MG63 (cell line): ENCODE measurements around the gene DHRS7C. TPM values are rescaled to one million over a fixed set of nuclear protein-coding genes. Genes with fewer than 3 reads are reported as not detected.
"Not testable (repeated sequence)": the region's sequence is repeated elsewhere in the genome, so short reads cannot be mapped to it uniquely, and the experiment has no call there.

Experiments used
- DNase-seq: peaks from one replicate; pipeline ENCODE4 v3.0.0-alpha.2; 2020
- H3K27me3 ChIP-seq: fragments of 250-450 bp; sonication (Bioruptor Pico); 2 replicates; pipeline ENCODE4 v1.5.1; 2020; ENCODE audit warnings: mild to moderate bottlenecking, moderate library complexity
- H3K36me3 ChIP-seq: fragments of 250-450 bp; sonication (Bioruptor Pico); 2 replicates; pipeline ENCODE4 v1.5.1; 2020; ENCODE audit warnings: mild to moderate bottlenecking, moderate library complexity
- H3K4me3 ChIP-seq: fragments of 250-450 bp; sonication (Bioruptor Pico); 2 replicates; pipeline ENCODE4 v1.5.1; 2020; ENCODE audit warnings: mild to moderate bottlenecking, moderate library complexity
- H3K9me3 ChIP-seq: fragments of 250-450 bp; sonication (Bioruptor Pico); 2 replicates; pipeline ENCODE4 v1.5.1; 2020; ENCODE audit warnings: mild to moderate bottlenecking, moderate library complexity
- total RNA-seq: library from RNA; depleted of rRNA; stranded (reverse); fragments of >200 nt; shearing (Covaris generic); gene quantifications from 2 replicates; pipeline ENCODE4 v1.2.3, GENCODE V29; 2014; ENCODE audit warnings: low replicate concordance

Gene DHRS7C
- total RNA-seq, 1 experiment from 2014 or later, result not detected

DNA sequence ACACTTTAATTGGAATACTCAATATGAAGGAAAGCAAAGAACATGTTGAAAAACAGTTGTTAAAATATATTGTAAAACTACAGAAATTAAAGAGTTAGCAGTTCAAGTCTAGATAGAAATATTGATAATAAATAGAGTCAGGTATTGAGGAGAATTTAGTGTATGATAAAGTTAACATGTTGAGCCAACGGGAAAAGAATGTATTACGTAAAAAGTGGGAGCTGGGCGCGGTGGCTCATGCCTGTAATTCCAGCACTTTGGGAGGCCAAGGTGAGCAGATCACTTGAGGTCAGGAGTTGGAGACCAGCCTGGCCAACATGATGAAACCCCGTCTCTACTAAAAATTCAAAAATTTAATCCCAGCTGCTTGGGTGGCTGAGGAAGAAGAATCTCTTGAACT lies 7.9 kb downstream of the DHRS7C start:
- H3K27me3 ChIP-seq, result peaks cover 27% of the 10 kb centered on the region

GRCh38 chr17:9783050-9783449 lies 8.3 kb downstream of the DHRS7C start:
- Histone ChIP-seq H3K27me3 (peaks cover 27% of the 10 kb centered on the region), H3K9me3 (no peaks in the 10 kb centered on the region), H3K36me3 (no peaks in the 10 kb centered on the region), H3K4me3 (no peak overlapping the region)
- DNase-seq, result no peak

More for the DNA sequence above, 7.9 kb downstream of the DHRS7C start:
- not testable (repeated sequence) for H3K4me3 ChIP-seq, H3K36me3 ChIP-seq, H3K9me3 ChIP-seq, DNase-seq

DNA sequence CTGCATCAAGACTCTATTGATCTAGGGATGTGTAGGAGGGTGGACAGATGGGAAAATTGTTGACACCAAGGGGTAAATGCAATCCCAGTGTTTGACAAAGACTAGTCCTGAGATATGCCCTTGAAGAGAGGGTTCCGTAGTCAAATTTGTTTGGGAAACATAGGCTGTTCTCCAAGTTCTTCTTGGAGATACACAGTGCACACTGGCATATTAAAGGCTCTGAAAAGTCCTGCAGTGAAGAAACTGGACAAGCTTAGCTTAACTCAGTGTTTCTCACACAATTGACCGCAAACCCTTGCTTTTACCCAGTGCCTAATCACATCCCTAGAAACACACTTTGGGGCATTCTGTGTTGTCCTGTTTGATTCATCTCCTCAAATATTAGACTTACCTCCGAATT lies 10.8 kb downstream of the DHRS7C start:
- no peaks in the 10 kb centered on the region for H3K9me3 ChIP-seq

DNA sequence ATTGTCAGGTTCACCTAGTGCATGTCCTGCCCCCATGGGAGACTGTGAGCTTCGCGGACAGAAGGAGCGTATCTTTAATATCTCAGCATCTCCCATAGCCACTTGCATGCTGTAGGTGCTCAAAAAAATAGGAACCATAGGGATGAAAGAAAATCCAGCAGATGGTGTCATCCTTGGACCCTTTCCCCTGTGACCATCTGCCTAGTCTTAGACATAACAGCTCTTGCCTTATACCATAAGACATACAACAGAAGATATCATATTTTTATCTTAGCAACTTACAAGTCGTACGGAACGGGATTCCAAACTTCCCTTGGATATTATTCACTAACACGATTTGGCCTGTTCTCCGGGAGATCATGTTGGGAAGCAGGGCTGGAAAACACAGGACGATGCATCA lies 14.5 kb downstream of the DHRS7C start:
- Histone ChIP-seq H3K4me3 (no peak overlapping the region), H3K9me3 (no peaks in the 10 kb centered on the region), H3K36me3 (no peaks in the 10 kb centered on the region), H3K27me3 (peaks cover 16% of the 10 kb centered on the region)
- DNase-seq, result no peak

More for the DNA sequence above, 10.8 kb downstream of the DHRS7C start:
- Histone ChIP-seq H3K4me3 (no peak overlapping the region), H3K27me3 (peaks cover 27% of the 10 kb centered on the region), H3K36me3 (no peaks in the 10 kb centered on the region)
- DNase-seq, result no peak

GRCh38 chr17:9772658-9773057 lies 18.7 kb downstream of the DHRS7C start:
- Histone ChIP-seq H3K4me3 (no peak overlapping the region), H3K36me3 (no peaks in the 10 kb centered on the region), H3K27me3 (no peaks in the 10 kb centered on the region; the same call in 1 of the 2 replicates), H3K9me3 (no peaks in the 10 kb centered on the region)
- DNase-seq, result no peak

DNA sequence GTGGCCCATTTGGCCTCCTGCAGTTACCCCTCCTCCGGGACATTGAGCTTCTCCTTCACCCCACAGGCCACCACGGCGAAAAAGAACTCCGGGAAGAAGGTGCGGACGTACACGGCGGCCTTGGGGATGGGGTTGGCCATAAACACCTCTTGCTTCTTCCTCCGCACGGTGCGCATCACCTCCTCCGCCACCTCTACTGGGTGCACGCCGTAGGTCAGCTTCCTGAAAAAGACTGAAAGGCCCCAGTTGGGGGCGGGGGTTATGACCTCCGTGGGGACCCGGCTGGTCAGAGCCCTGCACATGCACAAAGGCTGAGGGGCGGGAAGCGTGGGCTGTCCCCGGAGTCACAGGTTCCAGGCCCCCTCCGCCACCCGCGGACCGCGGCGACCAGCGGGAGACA lies 19.9 kb downstream of the DHRS7C start:
- DNase-seq, result no peak
- no peak overlapping the region for H3K4me3 ChIP-seq
- no peaks in the 10 kb centered on the region for H3K27me3 ChIP-seq
- no peaks in the 10 kb centered on the region for H3K36me3 ChIP-seq
- H3K9me3 ChIP-seq, result no peaks in the 10 kb centered on the region

- DNase-seq, result no peak
- H3K4me3 ChIP-seq, result no peak overlapping the region
- no peaks in the 10 kb centered on the region for H3K27me3 ChIP-seq
- no peaks in the 10 kb centered on the region for H3K9me3 ChIP-seq
- H3K36me3 ChIP-seq, result no peaks in the 10 kb centered on the region
Measured at GRCh38 chr17:9769036-9769695, 22.2 kb downstream of the DHRS7C start.

DNA sequence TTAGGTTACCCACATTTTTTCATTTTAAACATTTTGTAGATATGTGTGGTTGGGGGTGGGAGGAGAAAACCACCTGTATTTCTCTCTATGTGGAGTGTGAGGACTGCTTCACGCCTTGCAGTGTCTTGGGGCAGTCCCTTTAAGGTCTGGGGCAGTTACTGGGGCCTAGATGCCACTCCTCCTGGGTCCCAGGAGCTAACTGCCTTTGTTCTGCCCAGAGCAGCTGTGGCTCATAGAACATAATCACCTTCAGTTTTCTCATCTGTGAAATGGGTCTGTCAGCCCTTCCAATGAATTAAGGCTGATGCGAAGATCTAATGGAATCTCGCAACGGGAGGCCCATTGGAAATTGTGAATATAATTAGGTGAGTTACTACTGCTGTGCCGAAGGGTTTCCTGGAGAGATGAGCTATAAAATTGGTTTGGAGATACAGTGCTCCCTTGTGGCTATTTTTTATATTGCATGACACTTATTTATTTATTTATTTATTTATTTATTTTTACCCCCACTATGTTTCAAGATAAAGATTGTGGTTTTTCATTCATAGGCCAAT lies 22.9 kb downstream of the DHRS7C start:
- Histone ChIP-seq H3K4me3 (no peak overlapping the region), H3K27me3 (no peaks in the 10 kb centered on the region), H3K36me3 (no peaks in the 10 kb centered on the region), H3K9me3 (no peaks in the 10 kb centered on the region)
- DNase-seq, result no peak

GRCh38 chr17:9767432-9767991 lies 23.9 kb downstream of the DHRS7C start:
- Histone ChIP-seq H3K4me3 (no peak overlapping the region), H3K36me3 (no peaks in the 10 kb centered on the region), H3K27me3 (no peaks in the 10 kb centered on the region; the same call in 1 of the 2 replicates), H3K9me3 (no peaks in the 10 kb centered on the region)
- no peak for DNase-seq

- DNase-seq, result no peak
- Histone ChIP-seq H3K27me3 (no peaks in the 10 kb centered on the region; the same call in 1 of the 2 replicates), H3K9me3 (no peaks in the 10 kb centered on the region), H3K36me3 (no peaks in the 10 kb centered on the region), H3K4me3 (no peak overlapping the region)
Measured at GRCh38 chr17:9766970-9767369, 24.4 kb downstream of the DHRS7C start.

DNA sequence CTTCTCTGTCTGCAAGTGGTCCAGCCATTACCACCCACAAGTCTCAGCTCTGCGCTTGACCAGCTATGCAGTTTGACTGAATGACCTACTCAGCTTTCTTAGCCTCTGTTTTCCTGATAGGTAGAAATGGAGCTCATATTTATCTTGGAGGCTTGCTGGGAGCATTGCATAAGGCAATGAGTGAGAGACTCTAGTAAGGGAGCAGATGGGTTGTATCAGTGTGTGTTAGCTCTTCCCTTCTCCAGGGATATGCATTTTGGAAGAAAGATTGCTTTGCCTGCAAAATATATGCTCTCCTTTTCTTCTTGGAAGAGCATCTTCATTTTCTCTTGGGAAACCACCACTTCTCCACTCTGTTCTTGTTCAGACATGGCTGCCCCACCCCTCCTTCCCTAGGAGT lies 26.1 kb downstream of the DHRS7C start:
- Histone ChIP-seq H3K27me3 (no peaks in the 10 kb centered on the region; the same call in 1 of the 2 replicates), H3K36me3 (no peaks in the 10 kb centered on the region), H3K4me3 (no peak overlapping the region), H3K9me3 (no peaks in the 10 kb centered on the region)
- no peak for DNase-seq

GRCh38 chr17:9763643-9764042 lies 27.7 kb downstream of the DHRS7C start:
- Histone ChIP-seq H3K4me3 (no peak overlapping the region), H3K36me3 (no peaks in the 10 kb centered on the region)
- DNase-seq, result no peak

GRCh38 chr17:9760266-9760665 lies 31.1 kb downstream of the DHRS7C start:
- Histone ChIP-seq H3K4me3 (no peak overlapping the region), H3K27me3 (peaks cover 7% of the 10 kb centered on the region; the same call in 1 of the 2 replicates), H3K36me3 (no peaks in the 10 kb centered on the region), H3K9me3 (no peaks in the 10 kb centered on the region)
- no peak for DNase-seq

More at GRCh38 chr17:9763643-9764042, 27.7 kb downstream of the DHRS7C start:
- Histone ChIP-seq H3K27me3 (peaks cover 5% of the 10 kb centered on the region; the same call in 1 of the 2 replicates), H3K9me3 (no peaks in the 10 kb centered on the region)

GRCh38 chr17:9755083-9755482 lies 36.3 kb downstream of the DHRS7C start:
- no peaks in the 10 kb centered on the region; the same call in none of the 2 replicates for H3K9me3 ChIP-seq
- H3K36me3 ChIP-seq, result no peaks in the 10 kb centered on the region
- no peak overlapping the region for H3K4me3 ChIP-seq
- no peak for DNase-seq
- H3K27me3 ChIP-seq, result peaks cover 39% of the 10 kb centered on the region

DNA sequence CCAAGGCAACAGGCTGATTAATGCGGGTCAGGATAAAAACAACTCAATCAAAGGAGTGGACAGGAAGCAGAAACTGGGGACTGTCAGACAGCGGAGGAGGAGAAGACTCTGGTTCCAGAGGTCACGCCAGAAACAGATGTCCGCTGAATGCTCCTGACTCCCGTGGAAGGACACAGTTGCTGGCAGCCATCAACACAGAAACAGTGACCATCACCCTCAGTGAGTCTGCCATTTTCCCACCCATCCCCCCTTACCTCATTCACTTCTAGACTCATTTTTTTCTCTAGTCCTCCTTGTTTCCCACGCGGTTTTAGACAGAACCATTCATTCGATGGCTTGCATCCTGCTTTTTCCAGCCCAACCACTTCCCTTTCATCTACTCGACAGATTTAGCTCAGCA lies 40.9 kb downstream of the DHRS7C start:
- peaks cover 52% of the 10 kb centered on the region for H3K27me3 ChIP-seq
- H3K36me3 ChIP-seq, result no peaks in the 10 kb centered on the region
- DNase-seq, result no peak
- no peaks in the 10 kb centered on the region; the same call in none of the 2 replicates for H3K9me3 ChIP-seq
- H3K4me3 ChIP-seq, result no peak overlapping the region

GRCh38 chr17:9729735-9730420 lies 61.5 kb downstream of the DHRS7C start:
- DNase-seq, result no peak
- H3K36me3 ChIP-seq, result no peaks in the 10 kb centered on the region
- H3K4me3 ChIP-seq, result no peak overlapping the region
- no peaks in the 10 kb centered on the region for H3K9me3 ChIP-seq
- H3K27me3 ChIP-seq, result 0 out of 2 replicates have a peak, but pooled peaks cover 5% of the 10 kb centered on the region

- Histone ChIP-seq H3K36me3 (no peaks in the 10 kb centered on the region), H3K4me3 (no peak overlapping the region), H3K9me3 (no peaks in the 10 kb centered on the region), H3K27me3 (0 out of 2 replicates have a peak, but pooled peaks cover 5% of the 10 kb centered on the region)
- DNase-seq, result no peak
Measured at GRCh38 chr17:9729034-9729650, 62.2 kb downstream of the DHRS7C start.
